PC-3 (cell line): ENCODE measurements around the gene HTD2. TPM values are rescaled to one million over a fixed set of nuclear protein-coding genes. Genes with fewer than 3 reads are reported as not detected.
"Not testable (repeated sequence)": the region's sequence is repeated elsewhere in the genome, so short reads cannot be mapped to it uniquely, and the experiment has no call there.

Experiments used
- ATAC-seq: fragments of 200-7000 bp; cut with Tn5 transposase; 2 replicates; pipeline ENCODE4 v1.9.1; 2020; ENCODE audit warnings: mild to moderate bottlenecking, moderate library complexity
- BruUV-seq: library from RNA; stranded (reverse); fragments of 400-500 nt; replicated peaks from 2 replicates; lab custom pipeline; 2021; lab: Mats Ljungman, UMichigan
- CTCF ChIA-PET: fragments of 300-600 bp; sonication (Branson Sonifier 250); formaldehyde crosslinking; loops from one replicate; lab custom pipeline; 2022; ENCODE audit warnings: antibody characterized with exemption; lab: Charles Lee
- POLR2A ChIA-PET: fragments of 300-600 bp; sonication (Branson Sonifier 250); formaldehyde crosslinking; loops from one replicate; lab custom pipeline; 2022; ENCODE audit warnings: antibody characterized with exemption; ENCODE audit not compliant: unreplicated experiment; lab: Charles Lee
- DNase-seq: peaks from one replicate; pipeline ENCODE4 v3.0.0-alpha.2; 2015
- H2AFZ ChIP-seq: fragments of 300-600 bp; sonication (generic); 2 replicates; pipeline ENCODE4 v1.6.0; 2016; ENCODE audit warnings: antibody characterized with exemption, low read length
- H3F3A ChIP-seq: fragments of 300-600 bp; sonication (generic); one replicate; pipeline ENCODE4 v1.6.0; 2017; ENCODE audit warnings: antibody characterized with exemption, low read length, control low read depth, mild to moderate bottlenecking; ENCODE audit not compliant: unreplicated experiment
- H3K27ac ChIP-seq: fragments of 300-600 bp; sonication (generic); 2 replicates; pipeline ENCODE4 v1.5.1; 2016; ENCODE audit warnings: mild to moderate bottlenecking, low read length
- H3K27me3 ChIP-seq: fragments of 300-600 bp; sonication (generic); 2 replicates; pipeline ENCODE4 v1.6.1; 2016; ENCODE audit warnings: low read length, mixed read lengths
- H3K36me3 ChIP-seq: fragments of 300-600 bp; sonication (generic); 2 replicates; pipeline ENCODE4 v1.6.1; 2016; ENCODE audit warnings: low read depth, mixed run types, low read length, mixed read lengths
- H3K4me1 ChIP-seq: fragments of 300-600 bp; sonication (generic); 2 replicates; pipeline ENCODE4 v1.5.1; 2016; ENCODE audit warnings: low read length; ENCODE audit not compliant: insufficient read depth
- H3K4me2 ChIP-seq: fragments of 300-600 bp; sonication (generic); 2 replicates; pipeline ENCODE4 v1.6.0; 2016; ENCODE audit warnings: low read length
- H3K4me3 ChIP-seq: fragments of 300-600 bp; sonication (generic); 2 replicates; pipeline ENCODE4 v1.5.1; 2016; ENCODE audit warnings: mild to moderate bottlenecking, low read length, mixed read lengths
- H3K79me2 ChIP-seq: fragments of 300-600 bp; sonication (generic); 2 replicates; pipeline ENCODE4 v1.6.1; 2017; ENCODE audit warnings: low read length, mixed read lengths
- H3K9ac ChIP-seq: fragments of 300-600 bp; sonication (generic); 2 replicates; pipeline ENCODE4 v1.6.0; 2016; ENCODE audit warnings: mild to moderate bottlenecking, low read length
- H3K9me2 ChIP-seq: fragments of 300-600 bp; sonication (generic); replicated peaks from 2 replicates; pipeline ENCODE4 v1.6.1; 2016; ENCODE audit warnings: mixed run types, low read length, mixed read lengths
- H3K9me3 ChIP-seq: fragments of 300-600 bp; sonication (generic); 2 replicates; pipeline ENCODE4 v1.6.1; 2016; ENCODE audit warnings: low read length, mixed read lengths
- H4K20me1 ChIP-seq: fragments of 300-600 bp; sonication (generic); 2 replicates; pipeline ENCODE4 v1.6.1; 2016; ENCODE audit warnings: low read length, mixed read lengths
- CTCF ChIP-seq: fragments of 300-600 bp; sonication (generic); conservative IDR thresholded peaks from 2 replicates; pipeline ENCODE4 v1.5.1; 2017; ENCODE audit warnings: antibody characterized with exemption, low read depth, mild to moderate bottlenecking, low read length
- EZH2 ChIP-seq: fragments of 300-600 bp; sonication (generic); IDR thresholded peaks from one replicate; pipeline ENCODE4 v1.6.1; 2017; ENCODE audit warnings: antibody characterized with exemption, mild to moderate bottlenecking, low read length; ENCODE audit not compliant: unreplicated experiment
- EZH2phosphoT487 ChIP-seq: fragments of 300-600 bp; sonication (generic); IDR thresholded peaks from 2 replicates; pipeline ENCODE4 v1.6.1; 2018; ENCODE audit warnings: mild to moderate bottlenecking, antibody characterized with exemption, low read length, borderline replicate concordance
- intact Hi-C: fragments of 100-400 bp; cut with micrococcal nuclease; formaldehyde crosslinking; loops from 2 replicates; pipeline ENCODE4 v1.9.0; 2023
- total RNA-seq: library from RNA; depleted of rRNA; stranded (reverse); fragments of >200 nt; gene quantifications from 2 replicates; pipeline ENCODE4 v1.2.3, GENCODE V29; 2014

HTD2 gene
- total RNA-seq, 1 experiment from 2014 or later, result 6.9 TPM

GRCh38 chr3:58335652-58335947 lies 29.3 kb downstream of the HTD2 start:
- H3K4me2 ChIP-seq, result peak overlapping the region; percentile 92
- peak overlapping the region; percentile 91 for H3K27ac ChIP-seq
- H2AFZ ChIP-seq, result no peak overlapping the region
- DNase-seq, result no peak
- H3K9me2 ChIP-seq, result no peaks in the 10 kb centered on the region
- no peak for ATAC-seq
- ChIA-PET POLR2A (interaction anchor here (0.6 to 0.7 kb wide), 3 partner anchors 31 to 107 kb away, joined by 3 to 5 read pairs (median 3); no protein-coding TSS in a partner anchor), CTCF (interaction anchor here (0.8 kb wide), 1 partner anchor 29 kb away, joined by 4 read pairs; the partner anchor contains the start of gene HTD2)
- no peaks in the 10 kb centered on the region for H3K27me3 ChIP-seq
- H3K9me3 ChIP-seq, result no peaks in the 10 kb centered on the region
- TF ChIP-seq EZH2 (no peak), EZH2phosphoT487 (no peak), CTCF (no peak)
- H3K9ac ChIP-seq, result peak overlapping the region; percentile 60
- intact Hi-C loops, result loop anchor here (1.0 kb wide), 1 partner anchor 49 kb away; no protein-coding TSS in a partner anchor
- peaks cover 22% of the 10 kb centered on the region for H3K79me2 ChIP-seq
- H3K4me1 ChIP-seq, result peaks cover 36% of the 10 kb centered on the region
- H3K4me3 ChIP-seq, result peak overlapping the region; percentile 23; the same call in 1 of the 2 replicates
- H3K36me3 ChIP-seq, result no peaks in the 10 kb centered on the region
- H4K20me1 ChIP-seq, result no peaks in the 10 kb centered on the region
- H3F3A ChIP-seq, result peaks cover 5% of the 10 kb centered on the region
- BruUV-seq, result no TSS peak

GRCh38 chr3:58336135-58336882 lies 30.0 kb downstream of the HTD2 start:
- BruUV-seq, result TSS peak; percentile 9
- Histone ChIP-seq H3K4me1 (peaks cover 43% of the 10 kb centered on the region), H3K4me3 (no peak overlapping the region), H3F3A (peaks cover 5% of the 10 kb centered on the region), H3K36me3 (no peaks in the 10 kb centered on the region), H3K9me3 (no peaks in the 10 kb centered on the region), H4K20me1 (no peaks in the 10 kb centered on the region), H2AFZ (no peak overlapping the region), H3K27me3 (no peaks in the 10 kb centered on the region), H3K9me2 (no peaks in the 10 kb centered on the region), H3K27ac (peak overlapping the region; percentile 68), H3K9ac (no peak overlapping the region), H3K79me2 (peaks cover 22% of the 10 kb centered on the region), H3K4me2 (peak overlapping the region; percentile 55)
- DNase-seq (peak; percentile 83), ATAC-seq (peak; percentile 16)
- TF ChIP-seq CTCF, result no peak
- no peak for TF ChIP-seq EZH2phosphoT487
- no peak for TF ChIP-seq EZH2
- ChIA-PET POLR2A (interaction anchor here (0.6 to 0.7 kb wide), 3 partner anchors 38 to 106 kb away, joined by 3 read pairs; no protein-coding TSS in a partner anchor), CTCF (interaction anchor here (0.5 to 0.8 kb wide), 2 partner anchors 23 to 30 kb away, joined by 4 to 10 read pairs; partner anchors contain the start of gene HTD2)
- intact Hi-C loops, result no loop called here

- DNase-seq, result no peak
- Histone ChIP-seq H3K9me2 (no peaks in the 10 kb centered on the region), H3F3A (peaks cover 5% of the 10 kb centered on the region), H3K9me3 (no peaks in the 10 kb centered on the region), H3K79me2 (peaks cover 22% of the 10 kb centered on the region), H3K4me3 (no peak overlapping the region), H3K4me2 (no peak overlapping the region), H3K4me1 (peaks cover 42% of the 10 kb centered on the region), H2AFZ (no peak overlapping the region), H3K36me3 (no peaks in the 10 kb centered on the region), H3K9ac (no peak overlapping the region), H3K27ac (no peak overlapping the region), H3K27me3 (no peaks in the 10 kb centered on the region), H4K20me1 (no peaks in the 10 kb centered on the region)
- POLR2A ChIA-PET, result interaction anchor here (0.6 to 0.7 kb wide), 2 partner anchors 14 to 37 kb away, joined by 3 to 5 read pairs; no protein-coding TSS in a partner anchor
- BruUV-seq, result no TSS peak
- TF ChIP-seq CTCF (no peak), EZH2 (no peak), EZH2phosphoT487 (no peak)
- intact Hi-C loops, result no loop called here
- CTCF ChIA-PET, result no interaction called here
- no peak for ATAC-seq
Observed at GRCh38 chr3:58337190-58337589, 30.9 kb downstream of the HTD2 start.

GRCh38 chr3:58339146-58339545 lies 32.8 kb downstream of the HTD2 start:
- H3K9me3 ChIP-seq, H3K9me2 ChIP-seq, H3F3A ChIP-seq, CTCF ChIA-PET, BruUV-seq, POLR2A ChIA-PET, H3K9ac ChIP-seq, H4K20me1 ChIP-seq, ATAC-seq, H3K36me3 ChIP-seq, H3K27me3 ChIP-seq, intact Hi-C loops, DNase-seq, H3K4me2 ChIP-seq, H3K4me3 ChIP-seq, H3K27ac ChIP-seq, H2AFZ ChIP-seq: not testable (repeated sequence)
- H3K79me2 ChIP-seq, result peaks cover 11% of the 10 kb centered on the region
- H3K4me1 ChIP-seq, result peaks cover 33% of the 10 kb centered on the region
